Activated naive CD4-positive, alpha-beta T cell treated with anti-CD3 and anti-CD28 coated beads for 36 hours (primary cell): Measurements from ENCODE around the gene MAP3K20. TPM values are rescaled to one million over a fixed set of nuclear protein-coding genes. Genes with fewer than 3 reads are reported as not detected.
A peak's percentile ranks its signal among the peaks of the same experiment; 100 is the strongest.

ENCODE experiments used
- CTCF ChIA-PET: fragments of 350-600 bp; sonication (Branson Sonifier 250); formaldehyde crosslinking; loops from one replicate; lab custom pipeline; 2021; ENCODE audit warnings: antibody characterized with exemption; lab: Charles Lee
- DNase-seq: peaks from one replicate; pipeline ENCODE4 v3.0.0-alpha.2; 2020
- H3K27ac Mint-ChIP-seq: one replicate; pipeline ENCODE4 v1.8.0; 2021; ENCODE audit warnings: mild to moderate bottlenecking, mixed read lengths
- H3K27me3 Mint-ChIP-seq: one replicate; pipeline ENCODE4 v1.8.0; 2021; ENCODE audit warnings: low read depth, mixed read lengths
- H3K36me3 Mint-ChIP-seq: one replicate; pipeline ENCODE4 v1.8.0; 2021; ENCODE audit warnings: low read depth, mixed read lengths
- H3K4me1 Mint-ChIP-seq: one replicate; pipeline ENCODE4 v1.8.0; 2021; ENCODE audit warnings: low read depth, mixed read lengths
- H3K4me3 Mint-ChIP-seq: one replicate; pipeline ENCODE4 v1.8.0; 2021; ENCODE audit warnings: mild to moderate bottlenecking, moderate library complexity, mixed read lengths
- H3K9me3 Mint-ChIP-seq: one replicate; pipeline ENCODE4 v1.8.0; 2021; ENCODE audit warnings: mixed read lengths
- intact Hi-C: fragments of 100-400 bp; cut with micrococcal nuclease; formaldehyde crosslinking; loops from one replicate; pipeline ENCODE4 v1.15.1; 2023
- total RNA-seq, 2 experiments: library from RNA; stranded (reverse); gene quantifications; one replicate each; pipeline ENCODE4 v1.2.3, GENCODE V29; 2021

The MAP3K20 gene
- total RNA-seq, 2 experiments from 2014 or later, result 3.0 to 3.7 TPM

DNA sequence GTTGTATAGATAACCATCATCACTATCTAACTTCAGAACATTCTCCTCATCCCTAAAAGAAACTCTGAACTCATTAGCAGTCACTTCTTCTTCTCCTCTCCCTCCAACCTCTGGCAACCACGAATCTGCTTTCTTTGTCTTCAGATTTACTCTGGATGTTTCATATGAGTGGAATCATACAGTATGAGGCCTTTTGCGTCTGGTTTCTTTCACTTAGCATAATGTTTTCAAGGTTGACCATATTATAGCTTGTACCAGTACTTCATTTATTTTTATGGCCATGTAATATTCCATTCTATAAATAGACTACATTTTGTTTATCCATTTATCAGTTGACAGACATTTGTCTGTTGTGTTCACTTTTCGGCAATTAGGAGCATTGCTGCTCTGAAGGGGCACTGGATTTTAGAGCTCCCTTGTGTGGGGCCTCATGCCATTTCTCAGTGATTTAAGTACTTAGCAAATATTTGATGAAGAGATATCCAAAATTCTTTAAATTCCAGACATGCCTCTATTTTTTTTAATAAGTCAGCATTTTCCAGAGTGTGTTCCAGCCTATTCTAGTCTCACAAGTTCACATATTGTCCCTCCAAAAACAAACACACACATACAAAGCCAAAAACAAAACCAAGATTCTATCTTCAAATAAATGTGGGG, 22.5 kb upstream of the MAP3K20 start:
- no peaks in the 10 kb centered on the region for H3K36me3 Mint-ChIP-seq
- CTCF ChIA-PET, result no interaction called here

DNA sequence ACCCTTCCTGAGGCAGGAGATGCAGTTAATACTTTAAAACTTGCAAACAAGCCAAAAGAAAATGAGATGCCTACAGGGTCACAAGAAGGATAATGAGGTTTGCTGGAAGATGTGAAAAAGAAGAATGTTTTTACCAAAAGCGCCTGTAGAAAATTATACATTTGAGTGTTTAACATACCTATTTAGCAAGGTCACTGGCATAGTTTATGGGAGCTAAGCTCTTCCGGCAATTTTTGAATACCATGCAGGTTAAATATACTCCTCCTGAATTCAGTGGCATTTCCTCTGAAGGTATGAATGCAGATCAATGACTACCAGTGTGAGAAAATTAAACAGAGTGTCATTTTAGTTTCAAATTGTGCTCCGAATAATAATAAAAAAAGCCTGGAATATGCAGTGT, 21.2 kb upstream of the MAP3K20 start:
- no peaks in the 10 kb centered on the region for H3K9me3 Mint-ChIP-seq
- no peak for DNase-seq
- CTCF ChIA-PET, result no interaction called here
- no peak overlapping the region for H3K4me3 Mint-ChIP-seq
- peaks cover 18% of the 10 kb centered on the region for H3K27me3 Mint-ChIP-seq
- intact Hi-C loops, result no loop called here
- no peaks in the 10 kb centered on the region for H3K36me3 Mint-ChIP-seq
- peaks cover 3% of the 10 kb centered on the region for H3K4me1 Mint-ChIP-seq
- H3K27ac Mint-ChIP-seq, result no peak overlapping the region

More for the DNA sequence above, 22.5 kb upstream of the MAP3K20 start:
- DNase-seq, result no peak
- Mint-ChIP-seq H3K27me3 (peaks cover 16% of the 10 kb centered on the region), H3K27ac (no peak overlapping the region), H3K4me1 (peaks cover 13% of the 10 kb centered on the region), H3K4me3 (no peak overlapping the region), H3K9me3 (no peaks in the 10 kb centered on the region)
- intact Hi-C loops, result no loop called here

DNA sequence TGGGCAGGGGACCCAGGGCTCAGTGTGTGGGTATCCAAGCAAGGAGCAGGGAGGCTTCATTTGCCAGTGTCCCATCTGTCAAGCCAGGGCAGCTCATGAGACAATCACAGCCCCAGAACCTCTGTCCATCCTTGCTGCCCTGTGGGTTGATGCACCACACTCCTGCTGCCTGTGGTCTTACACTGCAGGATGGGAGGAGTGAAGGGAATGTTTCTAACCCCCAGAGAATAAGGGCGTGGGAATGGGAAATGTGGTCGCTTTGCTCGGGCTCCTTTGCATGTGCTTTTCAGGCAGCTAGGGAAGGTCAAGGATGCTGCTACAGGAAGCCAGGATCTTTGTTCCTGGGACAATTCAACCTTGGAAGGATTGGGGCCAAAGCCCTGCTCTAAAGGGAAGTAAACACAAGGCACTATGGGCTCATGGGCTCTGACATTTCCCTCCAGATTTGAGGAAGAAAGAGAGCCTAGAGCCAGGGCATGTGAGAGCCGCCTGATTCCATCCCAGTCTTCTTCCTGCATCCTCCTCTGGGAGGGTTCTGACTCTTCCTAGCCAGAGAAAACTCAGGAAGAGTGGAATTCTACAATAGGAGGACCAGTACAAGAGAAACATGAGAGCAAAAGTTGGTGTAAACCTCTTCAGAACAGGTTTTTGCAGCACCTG, 18.8 kb upstream of the MAP3K20 start:
- H3K4me3 Mint-ChIP-seq, result no peak overlapping the region
- no peaks in the 10 kb centered on the region for H3K36me3 Mint-ChIP-seq
- H3K9me3 Mint-ChIP-seq, result no peaks in the 10 kb centered on the region
- DNase-seq, result no peak
- H3K27ac Mint-ChIP-seq, result no peak overlapping the region
- intact Hi-C loops, result no loop called here
- H3K4me1 Mint-ChIP-seq, result no peaks in the 10 kb centered on the region
- CTCF ChIA-PET, result interaction anchor here (0.6 kb wide), 1 partner anchor 27 kb away, joined by 4 read pairs; no protein-coding TSS in a partner anchor
- H3K27me3 Mint-ChIP-seq, result peaks cover 12% of the 10 kb centered on the region

DNA sequence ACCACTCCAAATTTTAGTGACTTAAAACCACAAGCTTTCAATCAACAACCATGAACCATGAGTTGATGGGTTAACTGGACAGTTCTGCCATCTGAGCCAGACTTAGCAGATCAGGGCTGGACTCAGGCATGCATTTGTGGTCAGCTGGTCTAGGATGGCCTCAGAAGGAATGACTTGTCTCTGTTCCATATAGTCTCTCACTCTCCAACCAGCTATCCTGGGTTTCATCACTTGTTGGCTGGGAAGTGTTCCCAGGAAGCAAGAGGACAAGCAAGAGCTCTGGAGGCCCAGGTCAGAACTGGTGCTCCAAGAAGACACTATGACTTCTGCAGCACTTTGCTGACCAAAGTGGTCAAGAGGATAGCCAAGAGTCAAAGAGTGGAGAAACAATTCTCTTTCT, 17.5 kb upstream of the MAP3K20 start:
- no peak overlapping the region for H3K4me3 Mint-ChIP-seq
- intact Hi-C loops, result no loop called here
- H3K27me3 Mint-ChIP-seq, result peaks cover 14% of the 10 kb centered on the region
- no peaks in the 10 kb centered on the region for H3K9me3 Mint-ChIP-seq
- no peak for DNase-seq
- H3K27ac Mint-ChIP-seq, result no peak overlapping the region
- H3K4me1 Mint-ChIP-seq, result no peaks in the 10 kb centered on the region
- CTCF ChIA-PET, result interaction anchor here (0.6 to 1.3 kb wide), 2 partner anchors 9 to 23 kb away, joined by 3 read pairs; no protein-coding TSS in a partner anchor
- H3K36me3 Mint-ChIP-seq, result no peaks in the 10 kb centered on the region

DNA sequence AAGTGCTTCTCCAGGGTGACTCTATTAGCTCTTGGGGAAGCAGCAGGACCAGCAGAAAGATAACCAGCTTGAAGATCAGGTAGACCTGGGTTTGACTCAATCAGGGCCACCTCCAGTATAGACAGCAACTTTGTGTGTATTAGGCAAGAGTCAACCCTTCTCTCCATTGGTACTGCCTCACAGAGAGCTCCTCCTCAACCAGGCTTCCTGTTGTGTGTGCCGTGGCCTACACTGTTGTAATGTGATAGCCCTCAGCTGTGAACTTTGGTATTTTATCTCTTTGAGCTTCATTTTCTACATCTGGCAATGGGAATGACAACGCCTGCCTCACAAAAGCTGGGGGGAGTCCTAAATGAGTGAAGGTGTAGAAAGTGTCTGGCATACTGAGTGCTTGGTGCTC, 17.0 kb upstream of the MAP3K20 start:
- H3K36me3 Mint-ChIP-seq, result no peaks in the 10 kb centered on the region
- no peaks in the 10 kb centered on the region for H3K4me1 Mint-ChIP-seq
- no peak overlapping the region for H3K27ac Mint-ChIP-seq
- no peaks in the 10 kb centered on the region for H3K9me3 Mint-ChIP-seq
- peaks cover 11% of the 10 kb centered on the region for H3K27me3 Mint-ChIP-seq
- no peak for DNase-seq
- intact Hi-C loops, result no loop called here
- CTCF ChIA-PET, result interaction anchor here (0.6 to 1.3 kb wide), 2 partner anchors 9 to 22 kb away, joined by 3 read pairs; no protein-coding TSS in a partner anchor
- H3K4me3 Mint-ChIP-seq, result no peak overlapping the region

DNA sequence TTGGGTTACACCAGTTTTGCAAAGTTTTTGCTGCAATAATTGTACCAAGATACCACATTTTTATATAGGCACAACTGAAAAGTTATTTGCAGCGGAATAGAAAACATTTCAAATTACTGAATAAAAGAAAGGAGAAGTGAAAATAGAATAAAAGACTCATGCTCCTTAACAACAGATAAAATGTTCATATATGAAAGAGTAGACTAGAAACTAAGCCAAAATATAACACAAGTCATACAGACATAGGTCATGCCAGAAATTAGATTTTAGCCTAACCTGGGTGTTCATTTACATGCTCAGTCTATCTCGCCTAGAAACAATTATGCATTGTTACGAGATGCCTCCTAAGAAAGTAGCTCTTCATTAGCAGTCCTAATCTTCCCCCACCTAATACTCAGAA, 16.4 kb upstream of the MAP3K20 start:
- DNase-seq, result no peak
- intact Hi-C loops, result no loop called here
- H3K9me3 Mint-ChIP-seq, result no peaks in the 10 kb centered on the region
- CTCF ChIA-PET, result no interaction called here
- no peak overlapping the region for H3K4me3 Mint-ChIP-seq
- H3K4me1 Mint-ChIP-seq, result no peaks in the 10 kb centered on the region
- no peak overlapping the region for H3K27ac Mint-ChIP-seq
- H3K27me3 Mint-ChIP-seq, result peaks cover 15% of the 10 kb centered on the region
- H3K36me3 Mint-ChIP-seq, result no peaks in the 10 kb centered on the region

DNA sequence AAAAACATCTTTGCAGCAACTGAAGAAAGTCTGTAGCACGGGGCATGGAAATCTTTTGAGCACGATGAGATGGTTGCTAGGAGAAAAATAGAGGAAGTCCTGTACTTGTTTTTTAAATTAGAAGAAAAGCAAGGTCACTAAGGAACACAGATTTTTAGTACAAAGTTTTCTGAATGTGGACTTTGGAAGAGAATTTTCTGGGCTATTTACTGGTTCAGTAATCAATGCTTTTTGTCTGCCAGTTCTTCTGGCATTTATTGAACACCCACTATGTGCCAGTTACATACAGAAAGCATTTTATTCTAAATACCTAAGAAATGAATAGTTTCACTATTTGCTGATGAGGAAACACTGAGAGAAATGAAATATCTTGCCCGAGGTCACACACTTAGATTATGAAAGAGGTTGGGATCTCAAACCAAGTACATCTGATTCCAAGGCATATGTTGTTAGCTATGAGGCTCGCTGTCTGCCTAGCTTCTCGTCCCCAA, 15.6 kb upstream of the MAP3K20 start:
- no peaks in the 10 kb centered on the region for H3K36me3 Mint-ChIP-seq
- CTCF ChIA-PET, result no interaction called here
- H3K27me3 Mint-ChIP-seq, result peaks cover 17% of the 10 kb centered on the region

DNA sequence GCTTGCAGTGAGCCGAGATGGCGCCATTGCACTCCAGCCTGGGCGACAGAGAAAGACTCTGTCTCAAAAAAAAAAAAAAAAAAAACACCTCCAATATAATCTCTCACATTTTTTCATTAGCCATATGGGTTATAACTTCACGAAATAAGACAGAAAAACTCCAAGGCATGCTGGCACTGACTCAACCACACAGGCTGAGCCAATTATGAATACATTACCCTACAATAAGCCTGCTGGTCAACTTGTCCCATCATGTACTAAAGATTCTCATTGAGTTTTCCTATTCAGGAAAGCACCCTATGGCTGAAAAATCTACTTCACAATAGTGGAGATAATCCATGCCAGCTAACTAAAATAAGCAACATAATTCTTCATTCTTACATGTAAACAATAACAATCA, 12.8 kb upstream of the MAP3K20 start:
- peaks cover 21% of the 10 kb centered on the region for H3K27me3 Mint-ChIP-seq
- H3K9me3 Mint-ChIP-seq, result no peaks in the 10 kb centered on the region
- H3K4me1 Mint-ChIP-seq, result no peaks in the 10 kb centered on the region
- H3K36me3 Mint-ChIP-seq, result no peaks in the 10 kb centered on the region
- intact Hi-C loops, result no loop called here
- no peak overlapping the region for H3K4me3 Mint-ChIP-seq
- no peak for DNase-seq
- H3K27ac Mint-ChIP-seq, result no peak overlapping the region
- CTCF ChIA-PET, result no interaction called here

More for the DNA sequence above, 15.6 kb upstream of the MAP3K20 start:
- Mint-ChIP-seq H3K9me3 (no peaks in the 10 kb centered on the region), H3K4me3 (no peak overlapping the region), H3K27ac (no peak overlapping the region), H3K4me1 (no peaks in the 10 kb centered on the region)
- intact Hi-C loops, result no loop called here
- no peak for DNase-seq

DNA sequence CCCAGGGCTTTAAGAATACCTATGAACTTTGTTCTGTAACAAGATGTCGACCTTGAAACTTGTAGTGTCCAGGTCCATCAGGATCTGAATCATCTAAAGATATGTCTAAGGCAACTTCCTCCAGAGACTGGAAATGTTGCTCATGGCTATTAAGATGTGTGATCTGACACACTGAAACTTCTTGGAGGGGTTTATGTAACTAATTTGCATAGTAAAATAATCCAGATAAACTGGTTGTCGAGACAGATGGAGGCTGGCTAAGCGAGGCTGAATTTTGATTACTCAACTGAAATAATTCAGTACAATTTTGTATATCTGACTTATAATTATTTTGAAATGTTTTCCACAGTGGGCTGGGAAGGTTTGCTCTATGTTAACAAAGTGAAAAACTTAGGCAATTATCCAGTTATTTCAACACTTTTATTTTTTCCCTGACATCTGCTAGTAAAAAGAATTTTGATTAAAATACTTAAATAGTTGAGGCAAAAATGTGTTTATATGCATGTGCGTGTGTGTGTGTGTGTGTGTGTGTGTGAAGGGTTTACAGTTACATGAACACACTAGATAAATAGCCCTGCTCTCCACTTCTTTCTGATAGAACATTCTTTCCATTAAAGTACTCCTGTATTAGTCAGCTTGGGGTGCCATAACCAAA, 11.4 kb upstream of the MAP3K20 start:
- Mint-ChIP-seq H3K4me1 (no peaks in the 10 kb centered on the region), H3K27ac (no peak overlapping the region), H3K9me3 (no peaks in the 10 kb centered on the region), H3K4me3 (no peak overlapping the region), H3K27me3 (peaks cover 21% of the 10 kb centered on the region), H3K36me3 (no peaks in the 10 kb centered on the region)
- CTCF ChIA-PET, result interaction anchor here (1.9 kb wide), 1 partner anchor 37 kb away, joined by 7 read pairs; no protein-coding TSS in a partner anchor
- no peak for DNase-seq
- intact Hi-C loops, result no loop called here

DNA sequence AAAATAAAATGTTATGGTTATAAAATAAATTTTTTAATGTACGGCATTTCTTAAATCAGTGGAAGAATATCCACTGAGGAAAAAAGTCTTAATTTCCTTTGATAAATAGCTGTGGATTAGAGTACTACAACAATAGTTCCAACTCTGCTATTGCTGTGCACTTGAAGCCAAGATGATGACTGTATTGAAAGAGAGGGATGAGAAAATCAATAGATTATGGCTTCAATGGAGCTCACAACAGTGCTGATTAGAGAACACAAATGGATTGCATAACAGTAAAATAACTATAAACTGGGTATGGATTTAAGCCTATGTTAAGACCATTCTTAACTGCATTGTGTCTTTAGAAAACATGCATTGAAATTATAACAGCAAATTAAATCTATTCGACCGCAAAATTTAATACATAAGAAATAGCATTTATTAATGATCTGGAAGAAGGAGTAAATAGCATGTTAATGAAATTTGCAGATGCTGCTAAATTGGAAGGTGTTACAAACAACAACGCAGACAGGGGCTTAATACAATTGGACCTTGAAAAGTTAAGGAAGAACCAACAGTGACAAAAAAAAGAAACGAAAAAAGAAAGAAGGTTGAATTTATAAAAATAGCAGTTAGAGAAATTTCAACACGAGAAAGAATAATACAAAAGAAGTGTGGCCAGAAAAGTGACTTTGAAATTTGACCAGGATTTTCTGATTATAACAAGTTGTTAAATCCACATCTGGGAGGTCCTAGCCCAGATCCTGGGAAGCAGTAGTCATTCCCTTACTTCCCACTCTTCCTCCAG, 8.6 kb upstream of the MAP3K20 start:
- H3K27me3 Mint-ChIP-seq, result peaks cover 33% of the 10 kb centered on the region

DNA sequence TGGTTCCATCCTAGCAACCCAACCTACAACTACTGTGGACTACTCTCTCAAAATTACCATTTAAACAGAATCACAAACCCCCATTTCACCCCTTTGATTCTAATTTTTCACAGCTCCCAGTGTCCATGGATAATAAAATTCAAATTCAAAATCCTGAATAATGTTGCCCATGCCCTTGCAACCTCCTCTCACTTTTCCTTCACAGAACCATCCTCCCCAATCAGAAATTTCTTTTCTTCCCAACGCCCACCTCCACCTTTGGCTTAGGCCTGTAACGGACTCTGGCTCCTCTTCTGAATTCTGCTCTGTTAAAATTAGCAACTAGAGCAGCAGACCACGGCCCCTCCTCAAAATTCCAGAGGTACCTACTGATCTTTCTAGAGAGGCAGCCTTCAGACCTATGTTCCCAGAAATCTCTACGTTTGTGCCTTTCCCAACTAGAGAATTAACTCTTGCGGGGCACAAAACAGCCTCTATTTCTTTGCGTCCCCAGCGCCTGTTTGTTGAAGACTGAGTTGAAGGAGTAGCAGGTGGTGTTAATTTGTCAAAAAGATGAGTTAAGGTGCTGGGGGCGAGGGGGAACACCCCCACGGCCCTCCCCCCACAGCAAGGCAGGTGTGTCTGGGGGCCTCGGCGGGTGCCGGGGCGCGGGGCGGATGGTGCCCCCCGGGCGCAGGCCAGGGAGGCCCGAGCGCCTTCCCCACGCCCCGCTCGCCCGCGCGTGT, 428 bp upstream of the MAP3K20 start:
- Mint-ChIP-seq H3K4me1 (peaks cover 5% of the 10 kb centered on the region), H3K27me3 (peaks cover 42% of the 10 kb centered on the region), H3K27ac (no peak overlapping the region), H3K4me3 (peak overlapping the region; percentile 65), H3K36me3 (no peaks in the 10 kb centered on the region), H3K9me3 (no peaks in the 10 kb centered on the region)
- CTCF ChIA-PET, result no interaction called here
- intact Hi-C loops, result loop anchor here (1.0 to 5.0 kb wide), 3 partner anchors 26 to 135 kb away; no protein-coding TSS in a partner anchor
- DNase-seq, result no peak

More for the DNA sequence above, 8.6 kb upstream of the MAP3K20 start:
- Mint-ChIP-seq H3K4me1 (no peaks in the 10 kb centered on the region), H3K36me3 (no peaks in the 10 kb centered on the region), H3K4me3 (no peak overlapping the region), H3K27ac (no peak overlapping the region), H3K9me3 (no peaks in the 10 kb centered on the region)
- intact Hi-C loops, result no loop called here
- no peak for DNase-seq
- CTCF ChIA-PET, result no interaction called here
